Neural cell (in vitro differentiated cells): ENCODE data around the gene MGAM2. TPM values are rescaled to one million over a fixed set of nuclear protein-coding genes. Genes with fewer than 3 reads are reported as not detected.
"Not testable (repeated sequence)": the region's sequence is repeated elsewhere in the genome, so short reads cannot be mapped to it uniquely, and the experiment has no call there.

ENCODE experiments used
- H2AFZ ChIP-seq: fragments of 200-600, 300-800 bp; sonication (generic), shearing (Covaris generic); 2 replicates; pipeline ENCODE4 v1.6.0; 2014; ENCODE audit warnings: low read depth, mild to moderate bottlenecking, antibody characterized with exemption, low read length, moderate library complexity
- H3F3A ChIP-seq: fragments of 200-600 bp; shearing (Covaris generic); 2 replicates; pipeline ENCODE4 v1.6.1; 2016; ENCODE audit warnings: mild to moderate bottlenecking, moderate library complexity, mixed read lengths, antibody characterized with exemption, low read length; ENCODE audit not compliant: insufficient read depth, poor library complexity, severe bottlenecking
- H3K27ac ChIP-seq: fragments of 200-600, 300-800 bp; sonication (generic), shearing (Covaris generic); 2 replicates; pipeline ENCODE4 v1.5.1; 2014; ENCODE audit warnings: mild to moderate bottlenecking, low read length, moderate library complexity
- H3K27me3 ChIP-seq: fragments of 300-800, 200-600 bp; sonication (generic), shearing (Covaris generic); 2 replicates; pipeline ENCODE4 v1.6.0; 2014; ENCODE audit warnings: mild to moderate bottlenecking, low read depth, low read length, moderate library complexity; ENCODE audit not compliant: insufficient read depth
- H3K36me3 ChIP-seq: fragments of 300-800, 200-600 bp; sonication (generic), shearing (Covaris generic); 2 replicates; pipeline ENCODE4 v1.5.1; 2014; ENCODE audit warnings: mild to moderate bottlenecking, antibody characterized with exemption, low read length, moderate library complexity; ENCODE audit not compliant: insufficient read depth
- H3K4me2 ChIP-seq: fragments of 300-800, 200-600 bp; sonication (generic), shearing (Covaris generic); 2 replicates; pipeline ENCODE4 v1.6.0; 2014; ENCODE audit warnings: mild to moderate bottlenecking, low read length
- H3K4me3 ChIP-seq: fragments of 300-800, 200-600 bp; sonication (generic), shearing (Covaris generic); 2 replicates; pipeline ENCODE4 v1.5.1; 2014; ENCODE audit warnings: mild to moderate bottlenecking, low read length, moderate library complexity
- H3K79me2 ChIP-seq: fragments of 200-600 bp; shearing (Covaris generic); replicated peaks from 2 replicates; pipeline ENCODE4 v1.6.0; 2014; ENCODE audit warnings: mild to moderate bottlenecking, low read length, moderate library complexity; ENCODE audit not compliant: insufficient read depth
- H3K9ac ChIP-seq: fragments of 300-800, 200-600 bp; sonication (generic), shearing (Covaris generic); 2 replicates; pipeline ENCODE4 v1.6.1; 2016; ENCODE audit warnings: mild to moderate bottlenecking, low read length, mixed read lengths
- H3K9me2 ChIP-seq: fragments of 200-600 bp; shearing (Covaris generic); 2 replicates; pipeline ENCODE4 v1.6.1; 2016; ENCODE audit warnings: mild to moderate bottlenecking, low read length, mixed read lengths; ENCODE audit not compliant: insufficient read depth
- H3K9me3 ChIP-seq: fragments of 200-600, 300-800 bp; sonication (generic), shearing (Covaris generic); 2 replicates; pipeline ENCODE4 v1.6.1; 2016; ENCODE audit warnings: mild to moderate bottlenecking, mixed run types, low read length, moderate library complexity, mixed read lengths
- H4K20me1 ChIP-seq: fragments of 200-600 bp; shearing (Covaris generic); 2 replicates; pipeline ENCODE4 v1.6.1; 2016; ENCODE audit warnings: mild to moderate bottlenecking, mixed run types; ENCODE audit not compliant: insufficient read depth
- EP300 ChIP-seq: fragments of 450-650 bp; conservative IDR thresholded peaks from 2 replicates; pipeline ENCODE4 v1.6.1; 2014; ENCODE audit warnings: antibody characterized with exemption, mild to moderate bottlenecking, moderate library complexity; ENCODE audit not compliant: poor library complexity, severe bottlenecking
- EZH2 ChIP-seq: fragments of 200-600, 300-800 bp; shearing (Covaris generic), sonication (generic); IDR thresholded peaks from 2 replicates; pipeline ENCODE4 v1.6.1; 2014; ENCODE audit warnings: antibody characterized with exemption, low read length, borderline replicate concordance, mild to moderate bottlenecking; ENCODE audit not compliant: insufficient read depth, poor library complexity, severe bottlenecking
- MXI1 ChIP-seq: fragments of 450-650 bp; conservative IDR thresholded peaks from 2 replicates; pipeline ENCODE4 v1.6.1; 2014; ENCODE audit warnings: antibody characterized with exemption, mild to moderate bottlenecking; ENCODE audit not compliant: poor library complexity, severe bottlenecking
- POLR2AphosphoS5 ChIP-seq: IDR thresholded peaks from 2 replicates; pipeline ENCODE4 v1.6.1; 2012
- RAD21 ChIP-seq: fragments of 450-650 bp; conservative IDR thresholded peaks from 2 replicates; pipeline ENCODE4 v1.6.1; 2014; ENCODE audit warnings: antibody characterized with exemption, mild to moderate bottlenecking, moderate library complexity
- SMC3 ChIP-seq: fragments of 450-650 bp; conservative IDR thresholded peaks from 2 replicates; pipeline ENCODE4 v1.6.1; 2014; ENCODE audit warnings: antibody characterized with exemption, mild to moderate bottlenecking, moderate library complexity; ENCODE audit not compliant: poor library complexity
- TAF1 ChIP-seq: IDR thresholded peaks from 2 replicates; pipeline ENCODE4 v1.6.1; 2012; ENCODE audit warnings: low read depth
- polyA plus RNA-seq: library from polyadenylated mRNA; depleted of rRNA; stranded (reverse); fragments of >200 nt; gene quantifications from 2 replicates; pipeline ENCODE4 v1.2.3, GENCODE V29; 2014
- TF ChIP-seq, protein P1 (sequence below): fragments of 450-650 bp; IDR thresholded peaks from 2 replicates; pipeline ENCODE4 v1.5.1; 2014; ENCODE audit warnings: antibody characterized with exemption, mild to moderate bottlenecking, moderate library complexity; ENCODE audit not compliant: poor library complexity, severe bottlenecking
- TF ChIP-seq, protein P2 (sequence below): IDR thresholded peaks from 2 replicates; pipeline ENCODE4 v1.6.1; 2012; ENCODE audit warnings: borderline replicate concordance

Gene MGAM2
- polyA plus RNA-seq, 1 donor from 2014 or later, result 0.76 TPM

DNA sequence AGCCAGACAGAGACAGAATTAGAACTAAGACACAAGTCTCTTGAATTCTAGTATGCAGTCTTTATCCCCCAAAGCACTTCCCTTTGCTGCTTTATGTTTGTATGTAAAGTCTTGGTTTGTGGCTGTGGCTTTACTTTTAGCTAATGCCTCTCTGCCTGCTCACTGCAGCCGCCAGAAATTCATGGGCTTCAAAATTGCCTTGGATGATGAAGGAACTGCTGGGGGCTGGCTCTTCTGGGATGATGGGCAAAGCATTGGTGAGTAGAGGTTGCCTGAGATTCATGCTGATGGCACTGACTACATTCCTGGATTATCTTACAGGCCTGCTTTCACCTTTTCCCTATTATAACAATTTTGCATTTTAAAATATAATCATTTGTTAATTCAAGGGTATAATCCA lies 10.9 kb upstream of the MGAM2 start:
- Histone ChIP-seq H3K36me3 (no peaks in the 10 kb centered on the region), H3K27me3 (no peaks in the 10 kb centered on the region), H3K9me2 (no peaks in the 10 kb centered on the region), H3K9ac (no peak overlapping the region), H3K27ac (no peak overlapping the region), H3F3A (no peaks in the 10 kb centered on the region), H2AFZ (no peak overlapping the region), H3K4me3 (no peak overlapping the region), H4K20me1 (no peaks in the 10 kb centered on the region), H3K4me2 (no peak overlapping the region), H3K79me2 (no peaks in the 10 kb centered on the region), H3K9me3 (no peaks in the 10 kb centered on the region)
- TF ChIP-seq, protein P1, sequence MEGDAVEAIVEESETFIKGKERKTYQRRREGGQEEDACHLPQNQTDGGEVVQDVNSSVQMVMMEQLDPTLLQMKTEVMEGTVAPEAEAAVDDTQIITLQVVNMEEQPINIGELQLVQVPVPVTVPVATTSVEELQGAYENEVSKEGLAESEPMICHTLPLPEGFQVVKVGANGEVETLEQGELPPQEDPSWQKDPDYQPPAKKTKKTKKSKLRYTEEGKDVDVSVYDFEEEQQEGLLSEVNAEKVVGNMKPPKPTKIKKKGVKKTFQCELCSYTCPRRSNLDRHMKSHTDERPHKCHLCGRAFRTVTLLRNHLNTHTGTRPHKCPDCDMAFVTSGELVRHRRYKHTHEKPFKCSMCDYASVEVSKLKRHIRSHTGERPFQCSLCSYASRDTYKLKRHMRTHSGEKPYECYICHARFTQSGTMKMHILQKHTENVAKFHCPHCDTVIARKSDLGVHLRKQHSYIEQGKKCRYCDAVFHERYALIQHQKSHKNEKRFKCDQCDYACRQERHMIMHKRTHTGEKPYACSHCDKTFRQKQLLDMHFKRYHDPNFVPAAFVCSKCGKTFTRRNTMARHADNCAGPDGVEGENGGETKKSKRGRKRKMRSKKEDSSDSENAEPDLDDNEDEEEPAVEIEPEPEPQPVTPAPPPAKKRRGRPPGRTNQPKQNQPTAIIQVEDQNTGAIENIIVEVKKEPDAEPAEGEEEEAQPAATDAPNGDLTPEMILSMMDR, result no peak
- no peak for TF ChIP-seq TAF1
- TF ChIP-seq MXI1, result no peak
- TF ChIP-seq, protein P2, sequence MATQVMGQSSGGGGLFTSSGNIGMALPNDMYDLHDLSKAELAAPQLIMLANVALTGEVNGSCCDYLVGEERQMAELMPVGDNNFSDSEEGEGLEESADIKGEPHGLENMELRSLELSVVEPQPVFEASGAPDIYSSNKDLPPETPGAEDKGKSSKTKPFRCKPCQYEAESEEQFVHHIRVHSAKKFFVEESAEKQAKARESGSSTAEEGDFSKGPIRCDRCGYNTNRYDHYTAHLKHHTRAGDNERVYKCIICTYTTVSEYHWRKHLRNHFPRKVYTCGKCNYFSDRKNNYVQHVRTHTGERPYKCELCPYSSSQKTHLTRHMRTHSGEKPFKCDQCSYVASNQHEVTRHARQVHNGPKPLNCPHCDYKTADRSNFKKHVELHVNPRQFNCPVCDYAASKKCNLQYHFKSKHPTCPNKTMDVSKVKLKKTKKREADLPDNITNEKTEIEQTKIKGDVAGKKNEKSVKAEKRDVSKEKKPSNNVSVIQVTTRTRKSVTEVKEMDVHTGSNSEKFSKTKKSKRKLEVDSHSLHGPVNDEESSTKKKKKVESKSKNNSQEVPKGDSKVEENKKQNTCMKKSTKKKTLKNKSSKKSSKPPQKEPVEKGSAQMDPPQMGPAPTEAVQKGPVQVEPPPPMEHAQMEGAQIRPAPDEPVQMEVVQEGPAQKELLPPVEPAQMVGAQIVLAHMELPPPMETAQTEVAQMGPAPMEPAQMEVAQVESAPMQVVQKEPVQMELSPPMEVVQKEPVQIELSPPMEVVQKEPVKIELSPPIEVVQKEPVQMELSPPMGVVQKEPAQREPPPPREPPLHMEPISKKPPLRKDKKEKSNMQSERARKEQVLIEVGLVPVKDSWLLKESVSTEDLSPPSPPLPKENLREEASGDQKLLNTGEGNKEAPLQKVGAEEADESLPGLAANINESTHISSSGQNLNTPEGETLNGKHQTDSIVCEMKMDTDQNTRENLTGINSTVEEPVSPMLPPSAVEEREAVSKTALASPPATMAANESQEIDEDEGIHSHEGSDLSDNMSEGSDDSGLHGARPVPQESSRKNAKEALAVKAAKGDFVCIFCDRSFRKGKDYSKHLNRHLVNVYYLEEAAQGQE, result no peak
- TF ChIP-seq POLR2AphosphoS5, result no peak
- no peak for TF ChIP-seq RAD21
- no peak for TF ChIP-seq EP300
- no peak for TF ChIP-seq EZH2
- no peak for TF ChIP-seq SMC3

GRCh38 chr7:142101794-142102193 lies 9.7 kb upstream of the MGAM2 start:
- H4K20me1 ChIP-seq, H3K9me3 ChIP-seq, H3K4me2 ChIP-seq, H3F3A ChIP-seq, H3K4me3 ChIP-seq, H2AFZ ChIP-seq, H3K36me3 ChIP-seq, H3K9me2 ChIP-seq, H3K9ac ChIP-seq, H3K27me3 ChIP-seq, H3K79me2 ChIP-seq, H3K27ac ChIP-seq: not testable (repeated sequence)
